Sigmoid colon (tissue), 7 donors: Measurements from ENCODE around the gene MAP1B. TPM values are rescaled to one million over a fixed set of nuclear protein-coding genes. Genes with fewer than 3 reads are reported as not detected.

ENCODE experiments used
- DNase-seq: peaks from one replicate; pipeline ENCODE4 v3.0.0-alpha.2; 2019
- H3K27ac ChIP-seq, 4 donors: fragments of 200-600 bp; sonication (generic); one replicate each; pipeline ENCODE4 v1.5.1; 2016 to 2019; ENCODE audit warnings: mild to moderate bottlenecking in 1 of 4
- H3K27me3 ChIP-seq, 3 donors: fragments of 200-600 bp; sonication (generic); one replicate each; pipeline ENCODE4 v1.5.1; 2019; ENCODE audit warnings: mild to moderate bottlenecking in 1 of 3
- H3K36me3 ChIP-seq, 4 donors: fragments of 200-600 bp; sonication (generic); one replicate each; pipeline ENCODE4 v1.5.1; 2016 to 2019
- H3K4me1 ChIP-seq, 4 donors: fragments of 200-600 bp; sonication (generic); one replicate each; pipeline ENCODE4 v1.5.1; 2017 to 2019
- H3K4me3 ChIP-seq, 4 donors: fragments of 200-600 bp; sonication (generic); one replicate each; pipeline ENCODE4 v1.5.1; 2017 to 2019; ENCODE audit warnings: mild to moderate bottlenecking in 2 of 4, moderate library complexity in 1 of 4
- H3K9me3 ChIP-seq, 4 donors: fragments of 200-600 bp in 3 of 4; sonication (generic) in 3 of 4; one replicate each; pipeline versions ENCODE4 v1.5.1 to v1.6.1; 2013 to 2019
- EP300 ChIP-seq, 4 donors: sonication (generic); formaldehyde crosslinking; IDR thresholded peaks; one replicate each; pipeline ENCODE4 v1.6.1; 2017; ENCODE audit warnings: antibody characterized with exemption in 4 of 4
- POLR2A ChIP-seq, 2 donors: fragments of 450-650 bp; IDR thresholded peaks; one replicate each; pipeline ENCODE4 v1.6.1; 2016; ENCODE audit warnings: antibody characterized with exemption in 2 of 2, mild to moderate bottlenecking in 2 of 2, moderate library complexity in 2 of 2
- POLR2AphosphoS5 ChIP-seq, 4 donors: sonication (generic); formaldehyde crosslinking; IDR thresholded peaks; one replicate each; pipeline ENCODE4 v1.6.1; 2017; ENCODE audit warnings: antibody characterized with exemption in 4 of 4
- WGBS, 2 donors: extraction: QIAGEN DNeasy Blood & Tissue Kit; methylation state at CpG; one replicate each; pipeline ENCODE4 v1.1.7; 2013; 5-methylcytosine and 5-hydroxymethylcytosine counted together
- intact Hi-C: fragments of 100-400 bp; cut with DNase I; formaldehyde crosslinking; loops from one replicate; pipeline ENCODE4 v1.15.1; 2023
- polyA plus RNA-seq, 3 donors: library from polyadenylated mRNA; stranded (reverse); fragments of 200-250 nt; gene quantifications; one replicate each; pipeline ENCODE4 v1.2.3, GENCODE V29; 2013
- total RNA-seq, 4 donors: library from RNA; depleted of rRNA; stranded (reverse); fragments of >200 nt; gene quantifications; one replicate each; pipeline ENCODE4 v1.1.0, GENCODE V29; 2016
- TF ChIP-seq, protein P1 (sequence below), 4 experiments: fragments of 450-650 bp in 3 of 4; fragments of 200-600 bp in 1 of 4; IDR thresholded peaks; one replicate each; pipeline ENCODE4 v1.5.1; 2016 to 2019; ENCODE audit warnings: antibody characterized with exemption in 4 of 4, mild to moderate bottlenecking in 3 of 4, moderate library complexity in 2 of 4
- donor health status: healthy with polysubstance abuse.
- donor health status: Bipolar disorder and iron deficiency.
- donor health status: healthy.

Gene MAP1B
- total and polyA plus RNA-seq, 7 donors = 0.69 to 659 (median 98.6) TPM

DNA sequence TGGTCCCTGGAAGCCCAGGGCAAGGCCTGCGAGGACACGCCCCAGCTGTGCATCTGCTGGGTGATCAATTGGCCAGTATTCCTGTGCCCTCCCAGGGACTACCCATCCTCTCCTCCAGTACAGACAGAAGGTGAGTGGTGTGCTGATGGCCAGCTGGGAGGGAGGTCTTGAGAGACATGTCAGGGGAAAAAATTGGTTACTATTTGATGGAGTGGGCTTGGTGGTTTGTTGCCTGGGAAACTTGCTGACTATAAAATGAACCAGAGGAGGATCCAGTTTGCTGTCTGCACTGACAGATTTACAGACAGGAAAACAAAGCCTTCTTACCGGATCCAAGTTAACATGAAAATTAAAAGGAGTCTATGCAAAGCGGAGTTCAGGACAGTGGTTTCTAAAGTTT, 40.3 kb downstream of the MAP1B start:
- Histone ChIP-seq H3K36me3 (no peaks in the 10 kb centered on the region), H3K27me3 (no peaks in the 10 kb centered on the region), H3K9me3 (no peaks in the 10 kb centered on the region), H3K4me3 (no peak overlapping the region), H3K4me1 (peaks cover 0 to 83% (median 54%) of the 10 kb centered on the region in 4 donors), H3K27ac (no peak overlapping the region)
- 87% methylated on average over 4 of the region's 4 CpGs for WGBS, 2 donors
- intact Hi-C loops = loop anchor here (5.0 kb wide), 1 partner anchor 100 kb away; no protein-coding TSS in a partner anchor
- TF ChIP-seq, protein P1, sequence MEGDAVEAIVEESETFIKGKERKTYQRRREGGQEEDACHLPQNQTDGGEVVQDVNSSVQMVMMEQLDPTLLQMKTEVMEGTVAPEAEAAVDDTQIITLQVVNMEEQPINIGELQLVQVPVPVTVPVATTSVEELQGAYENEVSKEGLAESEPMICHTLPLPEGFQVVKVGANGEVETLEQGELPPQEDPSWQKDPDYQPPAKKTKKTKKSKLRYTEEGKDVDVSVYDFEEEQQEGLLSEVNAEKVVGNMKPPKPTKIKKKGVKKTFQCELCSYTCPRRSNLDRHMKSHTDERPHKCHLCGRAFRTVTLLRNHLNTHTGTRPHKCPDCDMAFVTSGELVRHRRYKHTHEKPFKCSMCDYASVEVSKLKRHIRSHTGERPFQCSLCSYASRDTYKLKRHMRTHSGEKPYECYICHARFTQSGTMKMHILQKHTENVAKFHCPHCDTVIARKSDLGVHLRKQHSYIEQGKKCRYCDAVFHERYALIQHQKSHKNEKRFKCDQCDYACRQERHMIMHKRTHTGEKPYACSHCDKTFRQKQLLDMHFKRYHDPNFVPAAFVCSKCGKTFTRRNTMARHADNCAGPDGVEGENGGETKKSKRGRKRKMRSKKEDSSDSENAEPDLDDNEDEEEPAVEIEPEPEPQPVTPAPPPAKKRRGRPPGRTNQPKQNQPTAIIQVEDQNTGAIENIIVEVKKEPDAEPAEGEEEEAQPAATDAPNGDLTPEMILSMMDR (IDR thresholded peaks at IDR 0.05) = no peak
- TF ChIP-seq POLR2AphosphoS5 (IDR thresholded peaks at IDR 0.05) (no peak), EP300 (IDR thresholded peaks at IDR 0.05) (no peak), POLR2A (IDR thresholded peaks at IDR 0.05) (no peak)
- DNase-seq = no peak

GRCh38 chr5:72149742-72150141, 42.5 kb downstream of the MAP1B start:
- TF ChIP-seq POLR2A (IDR thresholded peaks at IDR 0.05) = no peak
- Histone ChIP-seq H3K9me3 (no peaks in the 10 kb centered on the region), H3K4me1 (peaks cover 0 to 94% (median 45%) of the 10 kb centered on the region in 4 donors), H3K4me3 (no peak overlapping the region), H3K27ac (peak overlapping the region; percentile 27 to 85 (median 72)), H3K27me3 (no peaks in the 10 kb centered on the region), H3K36me3 (no peaks in the 10 kb centered on the region)
- WGBS, 2 donors = 89 to 91% methylated on average over 2 of the region's 2 CpGs
- intact Hi-C loops = loop anchor here (5.0 kb wide), 1 partner anchor 98 kb away; no protein-coding TSS in a partner anchor
- DNase-seq = no peak

DNA sequence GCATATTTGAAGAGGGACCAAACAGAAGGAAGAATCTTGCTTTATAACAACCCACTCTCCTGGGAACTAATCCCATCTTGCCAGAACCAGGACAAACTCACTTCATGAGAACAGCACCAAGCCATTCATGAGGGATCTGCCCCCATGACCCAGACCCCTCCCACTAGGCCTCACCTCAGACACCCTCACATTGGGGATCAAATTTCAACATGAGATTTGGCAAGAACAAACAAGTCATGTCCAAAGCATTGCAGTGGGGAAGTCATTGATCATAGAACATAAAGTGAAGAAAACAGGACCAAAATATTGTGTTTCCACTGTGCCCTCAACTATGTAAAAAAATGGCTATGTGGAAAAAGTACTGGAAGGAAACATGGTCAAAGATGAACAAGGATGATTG, 43.9 kb downstream of the MAP1B start:
- intact Hi-C loops = no loop called here
- peaks cover 0 to 91% (median 38%) of the 10 kb centered on the region in 4 donors for H3K4me1 ChIP-seq
- TF ChIP-seq POLR2A (IDR thresholded peaks at IDR 0.05) = no peak
- no peak for TF ChIP-seq EP300 (IDR thresholded peaks at IDR 0.05)
- TF ChIP-seq, protein P1 (IDR thresholded peaks at IDR 0.05) = no peak
- DNase-seq = no peak
- no peaks in the 10 kb centered on the region for H3K9me3 ChIP-seq
- no peak overlapping the region for H3K4me3 ChIP-seq
- H3K36me3 ChIP-seq = no peaks in the 10 kb centered on the region
- peak overlapping the region; percentile 67 to 85 (median 74) for H3K27ac ChIP-seq
- H3K27me3 ChIP-seq = no peaks in the 10 kb centered on the region

DNA sequence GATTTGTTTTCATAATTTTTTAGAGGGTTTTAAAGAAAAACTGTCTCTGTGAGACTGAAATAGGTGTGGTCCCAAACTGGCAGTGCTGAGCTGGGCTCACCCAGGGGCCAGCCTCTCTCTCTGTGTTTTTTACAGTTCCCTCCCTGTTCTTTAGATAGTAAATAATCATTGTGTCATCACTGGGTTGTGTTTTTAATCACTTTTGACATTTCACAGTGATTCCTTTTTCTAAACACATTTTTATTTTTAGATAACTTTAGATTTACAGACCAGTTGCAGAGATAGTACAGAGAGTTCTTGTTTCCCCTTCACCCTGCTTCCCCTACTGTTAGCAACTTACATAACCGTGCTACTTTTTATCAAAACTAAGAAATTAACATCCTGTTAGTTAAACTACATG, 44.4 kb downstream of the MAP1B start:
- Histone ChIP-seq H3K36me3 (no peaks in the 10 kb centered on the region), H3K4me1 (peaks cover 0 to 91% (median 38%) of the 10 kb centered on the region in 4 donors), H3K27ac (peak overlapping the region; percentile 67 to 85 (median 74)), H3K4me3 (no peak overlapping the region), H3K27me3 (no peaks in the 10 kb centered on the region), H3K9me3 (no peaks in the 10 kb centered on the region)
- WGBS, 2 donors = 52 to 73% methylated on average over 1 of the region's 1 CpG
- no peak for TF ChIP-seq POLR2A (IDR thresholded peaks at IDR 0.05)
- peak in 3 of 4 donors; percentile 69 to 82 (median 77) for TF ChIP-seq EP300 (IDR thresholded peaks at IDR 0.05)
- peak; percentile 74 to 94 (median 88) for TF ChIP-seq POLR2AphosphoS5 (IDR thresholded peaks at IDR 0.05)
- TF ChIP-seq, protein P1 (IDR thresholded peaks at IDR 0.05) = no peak
- no peak for DNase-seq
- intact Hi-C loops = no loop called here

DNA sequence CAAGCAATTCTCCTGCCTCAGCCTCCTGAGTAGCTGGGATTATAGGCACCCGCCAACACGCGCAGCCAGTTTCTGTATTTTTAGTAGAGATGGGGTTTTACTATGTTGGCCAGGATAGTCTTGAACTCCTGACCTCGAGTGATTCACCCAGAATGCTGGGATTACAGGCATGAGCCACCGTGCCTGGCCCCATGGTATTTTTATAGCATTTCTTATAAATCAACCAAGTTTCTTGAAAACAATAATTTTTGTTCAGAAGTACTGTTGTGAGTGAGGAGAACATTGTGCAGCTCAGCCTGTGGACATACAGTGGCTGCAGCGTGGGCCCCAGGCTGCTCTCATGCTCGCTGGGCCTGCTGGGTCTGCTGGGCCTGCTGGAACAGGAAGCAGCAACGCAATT, 45.3 kb downstream of the MAP1B start:
- Histone ChIP-seq H3K4me1 (peaks cover 0 to 94% (median 46%) of the 10 kb centered on the region in 4 donors), H3K27ac (peak overlapping the region; percentile 67 to 85 (median 74)), H3K27me3 (no peaks in the 10 kb centered on the region), H3K36me3 (no peaks in the 10 kb centered on the region), H3K4me3 (no peak overlapping the region), H3K9me3 (no peaks in the 10 kb centered on the region)
- WGBS, 2 donors = 84 to 88% methylated on average over 8 of the region's 8 CpGs
- intact Hi-C loops = no loop called here
- TF ChIP-seq POLR2AphosphoS5 (IDR thresholded peaks at IDR 0.05) (peak in 1 of 4 donors; percentile 22), POLR2A (IDR thresholded peaks at IDR 0.05) (no peak)
- no peak for DNase-seq

GRCh38 chr5:72153551-72153950, 46.3 kb downstream of the MAP1B start:
- peaks cover 0 to 96% (median 51%) of the 10 kb centered on the region in 4 donors for H3K4me1 ChIP-seq
- no peaks in the 10 kb centered on the region for H3K9me3 ChIP-seq
- intact Hi-C loops = no loop called here
- TF ChIP-seq EP300 (IDR thresholded peaks at IDR 0.05) (no peak), POLR2A (IDR thresholded peaks at IDR 0.05) (no peak), POLR2AphosphoS5 (IDR thresholded peaks at IDR 0.05) (no peak)
- TF ChIP-seq, protein P1 (IDR thresholded peaks at IDR 0.05) = no peak
- peak overlapping the region; percentile 15 to 85 (median 72) for H3K27ac ChIP-seq
- no peak overlapping the region for H3K4me3 ChIP-seq
- H3K36me3 ChIP-seq = no peaks in the 10 kb centered on the region
- 69 to 85% methylated on average over 4 of the region's 4 CpGs for WGBS, 2 donors
- no peak for DNase-seq
- H3K27me3 ChIP-seq = no peaks in the 10 kb centered on the region
